ENCODE data around the gene SPPL2C.
A peak's percentile ranks its signal among the peaks of the same experiment; 100 is the strongest.

Gene SPPL2C

GRCh38 chr17:45850468-45850867, 5.8 kb downstream of the SPPL2C start:
- TF ChIP-seq, protein P1, sequence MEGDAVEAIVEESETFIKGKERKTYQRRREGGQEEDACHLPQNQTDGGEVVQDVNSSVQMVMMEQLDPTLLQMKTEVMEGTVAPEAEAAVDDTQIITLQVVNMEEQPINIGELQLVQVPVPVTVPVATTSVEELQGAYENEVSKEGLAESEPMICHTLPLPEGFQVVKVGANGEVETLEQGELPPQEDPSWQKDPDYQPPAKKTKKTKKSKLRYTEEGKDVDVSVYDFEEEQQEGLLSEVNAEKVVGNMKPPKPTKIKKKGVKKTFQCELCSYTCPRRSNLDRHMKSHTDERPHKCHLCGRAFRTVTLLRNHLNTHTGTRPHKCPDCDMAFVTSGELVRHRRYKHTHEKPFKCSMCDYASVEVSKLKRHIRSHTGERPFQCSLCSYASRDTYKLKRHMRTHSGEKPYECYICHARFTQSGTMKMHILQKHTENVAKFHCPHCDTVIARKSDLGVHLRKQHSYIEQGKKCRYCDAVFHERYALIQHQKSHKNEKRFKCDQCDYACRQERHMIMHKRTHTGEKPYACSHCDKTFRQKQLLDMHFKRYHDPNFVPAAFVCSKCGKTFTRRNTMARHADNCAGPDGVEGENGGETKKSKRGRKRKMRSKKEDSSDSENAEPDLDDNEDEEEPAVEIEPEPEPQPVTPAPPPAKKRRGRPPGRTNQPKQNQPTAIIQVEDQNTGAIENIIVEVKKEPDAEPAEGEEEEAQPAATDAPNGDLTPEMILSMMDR (IDR thresholded peaks at IDR 0.05; ENCODE audit: low read depth, low read length), result no peak

DNA sequence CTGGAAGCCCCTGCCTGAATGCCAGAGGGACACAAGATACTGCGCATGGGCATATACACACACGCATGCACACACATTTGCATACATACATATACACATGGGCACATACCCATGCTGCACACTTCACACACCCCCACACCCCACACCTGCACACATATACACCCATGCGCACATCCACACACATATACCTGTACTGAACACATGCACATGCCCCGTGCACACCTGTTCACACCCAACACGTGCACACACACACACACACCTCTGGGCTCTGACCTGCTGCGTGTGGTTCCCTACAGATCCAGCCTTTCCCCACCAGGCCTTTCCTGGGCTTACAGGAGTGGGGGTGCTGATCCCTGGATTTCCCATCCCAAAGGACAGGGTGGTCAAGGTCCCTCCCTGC, 6.3 kb downstream of the SPPL2C start:
- no peak overlapping the region for H3K4me3 ChIP-seq (ENCODE audit: low read depth, low read length)
- TF ChIP-seq, protein P1 (IDR thresholded peaks at IDR 0.05; ENCODE audit: low read depth, low read length), result no peak

More at GRCh38 chr17:45850468-45850867, 5.8 kb downstream of the SPPL2C start:
- H3K4me3 ChIP-seq (ENCODE audit: low read depth, low read length), result no peak overlapping the region

- no peak overlapping the region for H3K4me3 ChIP-seq (ENCODE audit: low read depth, low read length)
- TF ChIP-seq, protein P1 (IDR thresholded peaks at IDR 0.05; ENCODE audit: low read depth, low read length), result no peak
Observed at GRCh38 chr17:45851464-45851863, 6.8 kb downstream of the SPPL2C start.

DNA sequence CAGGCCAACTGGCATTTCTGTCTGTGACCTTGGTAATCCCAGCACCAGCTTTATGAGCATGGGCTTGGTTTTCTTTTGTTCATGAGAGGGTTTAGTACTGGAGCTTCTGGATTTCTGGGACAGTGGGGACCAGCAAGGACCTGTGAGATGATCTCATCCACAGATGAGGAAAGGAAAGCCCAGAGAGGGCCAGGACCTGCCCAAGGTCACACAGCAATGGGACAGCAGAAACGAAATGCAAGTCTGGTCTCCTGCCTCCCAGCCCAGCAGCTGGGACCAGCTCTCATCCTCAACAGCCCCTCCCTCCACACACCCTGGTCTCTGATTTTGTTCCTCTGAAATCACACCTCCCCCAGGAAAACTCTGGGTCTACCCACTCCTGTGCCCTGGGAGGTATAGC, 7.2 kb downstream of the SPPL2C start:
- H3K4me3 ChIP-seq (ENCODE audit: low read depth, low read length), result no peak overlapping the region
- TF ChIP-seq, protein P1 (IDR thresholded peaks at IDR 0.05; ENCODE audit: low read depth, low read length), result no peak

DNA sequence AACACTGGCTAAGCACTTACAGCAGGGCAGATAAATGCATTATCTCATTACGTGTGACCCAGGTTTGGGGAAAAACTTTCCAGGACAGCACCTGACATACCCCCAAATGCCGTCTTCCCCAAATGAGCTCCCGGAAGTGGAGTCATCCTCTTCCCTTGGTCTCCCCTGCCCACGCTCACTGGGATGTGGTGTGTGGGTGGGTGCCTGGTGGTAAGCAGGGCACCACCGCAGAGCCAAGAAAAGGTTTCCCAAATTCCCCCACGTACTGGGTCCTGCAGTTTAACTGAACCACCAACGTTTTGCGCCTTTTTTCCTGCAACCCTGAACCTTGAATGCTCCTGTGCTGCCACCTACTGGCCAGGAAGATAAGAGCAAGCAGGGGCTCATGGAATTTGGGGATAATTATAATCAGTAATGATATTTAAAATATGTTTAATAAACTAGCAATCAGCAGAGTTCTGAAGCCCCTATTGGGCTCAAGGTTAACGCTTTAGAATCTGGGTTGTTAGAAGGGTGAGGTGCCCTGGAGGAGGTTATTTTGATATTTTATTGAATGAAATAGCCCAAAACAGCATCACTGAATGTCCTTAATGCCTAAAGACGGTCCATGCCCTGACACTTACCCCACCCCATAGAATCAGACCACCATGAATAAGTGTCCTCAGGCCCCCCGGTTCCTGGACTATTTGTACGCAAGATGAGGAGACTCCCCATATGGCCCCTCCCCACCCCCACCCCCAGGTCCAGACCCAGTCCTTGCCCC, 8.0 kb downstream of the SPPL2C start:
- TF ChIP-seq, protein P1 (IDR thresholded peaks at IDR 0.05; ENCODE audit: low read depth, low read length), result peak; percentile 90
- H3K4me3 ChIP-seq (ENCODE audit: low read depth, low read length), result no peak overlapping the region

- H3K4me3 ChIP-seq (ENCODE audit: low read depth, low read length), result no peak overlapping the region
- TF ChIP-seq, protein P1 (IDR thresholded peaks at IDR 0.05; ENCODE audit: low read depth, low read length), result no peak
Observed at GRCh38 chr17:45854209-45854608, 9.5 kb downstream of the SPPL2C start.

DNA sequence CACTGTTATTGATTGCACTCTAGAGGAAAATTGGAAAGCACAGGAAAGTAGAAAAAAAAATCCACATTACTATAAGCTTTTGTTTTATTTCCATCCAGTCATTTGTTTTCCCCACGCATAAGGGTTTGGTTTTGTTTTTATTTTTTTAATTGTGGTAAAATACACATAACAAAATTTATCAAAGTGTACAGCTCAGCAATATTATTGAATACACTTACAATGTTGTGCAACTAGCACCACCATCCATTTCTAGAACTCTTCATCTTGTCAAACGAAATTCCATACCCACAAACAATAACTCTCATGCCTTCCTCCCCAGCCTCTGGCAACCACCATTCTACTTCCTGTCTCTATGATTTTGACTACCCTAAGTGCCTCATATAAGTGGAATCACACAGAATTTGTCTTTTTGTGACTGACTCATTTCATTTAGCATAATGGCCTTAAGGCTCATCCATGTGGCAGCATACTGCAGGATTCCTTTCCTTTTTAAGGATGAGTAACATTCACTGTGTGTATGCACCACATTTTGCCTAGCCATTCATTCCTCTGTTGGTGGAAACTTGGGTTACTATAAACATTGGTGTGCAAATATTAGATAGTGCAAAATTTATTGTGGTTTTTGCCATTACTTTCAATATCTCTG, 11.1 kb downstream of the SPPL2C start:
- TF ChIP-seq, protein P1 (IDR thresholded peaks at IDR 0.05; ENCODE audit: low read depth, low read length), result no peak
- H3K4me3 ChIP-seq (ENCODE audit: low read depth, low read length), result no peak overlapping the region
